HG03469 (cell line): Measurements from ENCODE around the gene TEX261.

ENCODE experiments used
- ATAC-seq: cut with Tn5 transposase; IDR thresholded peaks from one replicate; pipeline ENCODE4 v1.9.1; 2021; ENCODE audit warnings: mild to moderate bottlenecking, moderate library complexity, moderate number of reproducible peaks; ENCODE audit not compliant: unreplicated experiment

The TEX261 gene

GRCh38 chr2:70937866-70938585, 56.6 kb downstream of the TEX261 start:
- no peak for ATAC-seq

GRCh38 chr2:70936979-70937811, 57.5 kb downstream of the TEX261 start:
- no peak for ATAC-seq

GRCh38 chr2:70936165-70936978, 58.3 kb downstream of the TEX261 start:
- ATAC-seq: no peak
